ENCODE results near the gene NAXD. TPM values are rescaled to one million over a fixed set of nuclear protein-coding genes. Genes with fewer than 3 reads are reported as not detected.

Gene NAXD
- total RNA-seq, 2 experiments from 2014 or later, result 17.4 to 17.8 TPM

DNA sequence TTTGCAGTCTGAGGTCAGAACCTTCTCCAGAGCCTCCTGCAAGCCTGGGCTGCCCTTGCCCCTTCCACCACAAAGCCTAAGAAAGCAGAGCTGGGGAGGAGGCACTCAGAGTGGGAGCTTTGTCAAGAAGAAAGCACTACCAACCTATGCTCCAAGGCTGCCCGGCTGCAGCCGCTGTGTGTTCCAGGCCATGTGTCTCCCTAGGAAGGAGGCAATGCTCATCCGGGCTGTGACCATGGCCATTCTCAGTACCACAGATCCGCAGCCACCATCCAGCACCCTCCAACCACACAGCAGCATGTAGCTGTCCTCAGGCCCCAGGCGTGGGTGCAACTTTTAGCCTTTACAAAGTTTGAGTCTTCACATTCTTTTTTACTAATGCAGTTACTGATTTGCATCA is 68.6 kb downstream of the NAXD start:
- peaks cover 74% of the 10 kb centered on the region for H3K36me3 Mint-ChIP-seq (ENCODE audit: low read depth)
- DNase-seq (no peak), ATAC-seq (ENCODE audit: poor library complexity) (no peak)
- ChIA-PET POLR2A (interaction anchor here (1.7 kb wide), 1 partner anchor 31 kb away, joined by 9 read pairs; no protein-coding TSS in a partner anchor), CTCF (interaction anchor here (1.1 to 1.3 kb wide), 2 partner anchors 8 to 118 kb away, joined by 5 read pairs; no protein-coding TSS in a partner anchor)
- no peaks in the 10 kb centered on the region for H3K9me3 ChIP-seq (ENCODE audit: control insufficient read depth in 1 of 2, insufficient read depth in 1 of 2, low read length in 2 of 2)
- no peaks in the 10 kb centered on the region for H3K27me3 Mint-ChIP-seq
- H3K4me3 Mint-ChIP-seq, result no peak overlapping the region
- H3K4me1 ChIP-seq (ENCODE audit: insufficient read depth, low read length), result no peaks in the 10 kb centered on the region
- H3K27ac ChIP-seq (ENCODE audit: low read depth in 1 of 2, low read length in 2 of 2), result no peak overlapping the region
- H3K4me3 ChIP-seq (ENCODE audit: low read length), result no peak overlapping the region
- intact Hi-C loops (cut with DNase I, micrococcal nuclease), result loop anchor here (1.0 to 2.0 kb wide), 2 partner anchors 31 to 135 kb away; no protein-coding TSS in a partner anchor
- H3K4me1 Mint-ChIP-seq (ENCODE audit: low read depth), result no peaks in the 10 kb centered on the region
- H3K27me3 ChIP-seq (ENCODE audit: control insufficient read depth in 1 of 2, insufficient read depth in 2 of 2, low read length in 2 of 2), result no peaks in the 10 kb centered on the region
- H3K36me3 ChIP-seq (ENCODE audit: insufficient read depth, low read length), result peaks cover 72% of the 10 kb centered on the region
- TF ChIP-seq CTCF (IDR thresholded peaks at IDR 0.05), result no peak
- H3K9me3 Mint-ChIP-seq, result no peaks in the 10 kb centered on the region
- H3K27ac Mint-ChIP-seq, result no peak overlapping the region

- H3K4me3 ChIP-seq (ENCODE audit: low read length), result no peak overlapping the region
- TF ChIP-seq CTCF (IDR thresholded peaks at IDR 0.05), result no peak
- H3K27me3 Mint-ChIP-seq, result no peaks in the 10 kb centered on the region
- no peak overlapping the region for H3K4me3 Mint-ChIP-seq
- no peaks in the 10 kb centered on the region for H3K9me3 ChIP-seq (ENCODE audit: control insufficient read depth in 1 of 2, insufficient read depth in 1 of 2, low read length in 2 of 2)
- peaks cover 75% of the 10 kb centered on the region for H3K36me3 Mint-ChIP-seq (ENCODE audit: low read depth)
- ChIA-PET POLR2A (interaction anchor here (1.7 kb wide), 1 partner anchor 31 kb away, joined by 9 read pairs; no protein-coding TSS in a partner anchor), CTCF (no interaction called here)
- H3K27me3 ChIP-seq (ENCODE audit: control insufficient read depth in 1 of 2, insufficient read depth in 2 of 2, low read length in 2 of 2), result no peaks in the 10 kb centered on the region
- DNase-seq (no peak), ATAC-seq (ENCODE audit: poor library complexity) (no peak)
- intact Hi-C loops (cut with DNase I, micrococcal nuclease), result no loop called here
- H3K27ac Mint-ChIP-seq, result no peak overlapping the region
- no peaks in the 10 kb centered on the region for H3K4me1 ChIP-seq (ENCODE audit: insufficient read depth, low read length)
- H3K9me3 Mint-ChIP-seq, result no peaks in the 10 kb centered on the region
- peaks cover 70% of the 10 kb centered on the region for H3K36me3 ChIP-seq (ENCODE audit: insufficient read depth, low read length)
- no peaks in the 10 kb centered on the region for H3K4me1 Mint-ChIP-seq (ENCODE audit: low read depth)
- no peak overlapping the region for H3K27ac ChIP-seq (ENCODE audit: low read depth in 1 of 2, low read length in 2 of 2)
Measured at GRCh38 chr13:110684388-110685056, 69.2 kb downstream of the NAXD start.

DNA sequence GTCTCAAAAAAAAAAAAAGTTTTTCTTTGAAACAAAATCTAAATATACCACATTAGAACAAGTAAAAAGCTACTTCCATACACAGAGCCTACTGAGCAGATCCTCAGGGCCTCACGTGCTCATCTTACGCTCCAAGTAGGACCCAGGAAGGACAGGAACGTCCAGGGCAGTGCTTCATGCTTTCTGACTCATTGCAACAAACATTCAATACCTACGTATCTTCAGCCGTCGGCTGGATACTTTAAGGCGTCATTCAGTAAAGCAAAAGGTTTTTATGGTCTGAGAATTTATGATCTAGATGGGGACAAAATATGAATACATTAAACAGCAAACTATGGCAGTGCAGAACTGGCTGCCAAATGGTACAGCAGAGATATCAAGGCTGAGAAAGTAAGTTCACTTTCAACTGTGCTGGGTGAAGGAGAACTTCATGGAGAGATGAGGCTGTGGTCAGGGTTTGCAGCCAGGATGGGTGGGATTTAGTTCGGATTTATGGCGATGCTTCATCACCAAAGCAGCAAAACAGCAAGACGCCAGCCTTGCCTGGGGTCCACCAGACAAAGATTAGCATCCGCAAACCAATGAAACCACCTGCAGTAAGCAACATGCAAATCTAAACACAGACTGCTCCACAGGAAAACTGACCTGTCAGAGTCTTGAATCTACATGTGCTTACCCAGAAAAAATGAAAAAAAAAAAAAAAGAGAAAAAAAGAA is 70.1 kb downstream of the NAXD start:
- Histone ChIP-seq H3K4me3 (ENCODE audit: low read length) (no peak overlapping the region), H3K27ac (ENCODE audit: low read depth in 1 of 2, low read length in 2 of 2) (no peak overlapping the region), H3K9me3 (ENCODE audit: control insufficient read depth in 1 of 2, insufficient read depth in 1 of 2, low read length in 2 of 2) (no peaks in the 10 kb centered on the region), H3K27me3 (ENCODE audit: control insufficient read depth in 1 of 2, insufficient read depth in 2 of 2, low read length in 2 of 2) (no peaks in the 10 kb centered on the region), H3K36me3 (ENCODE audit: insufficient read depth, low read length) (peaks cover 65% of the 10 kb centered on the region), H3K4me1 (ENCODE audit: insufficient read depth, low read length) (no peaks in the 10 kb centered on the region)
- ChIA-PET CTCF (no interaction called here), POLR2A (no interaction called here)
- Mint-ChIP-seq H3K4me3 (no peak overlapping the region), H3K27me3 (no peaks in the 10 kb centered on the region), H3K36me3 (ENCODE audit: low read depth) (peaks cover 71% of the 10 kb centered on the region), H3K27ac (no peak overlapping the region), H3K9me3 (no peaks in the 10 kb centered on the region), H3K4me1 (ENCODE audit: low read depth) (no peaks in the 10 kb centered on the region)
- ATAC-seq (ENCODE audit: poor library complexity) (no peak), DNase-seq (no peak)
- TF ChIP-seq CTCF (IDR thresholded peaks at IDR 0.05), result no peak
- intact Hi-C loops (cut with DNase I, micrococcal nuclease), result no loop called here
